H1 (cell line): ENCODE results near the gene LMOD2. TPM values are rescaled to one million over a fixed set of nuclear protein-coding genes. Genes with fewer than 3 reads are reported as not detected.

ENCODE experiments used
- CTCF ChIA-PET: fragments of 300-600 bp; sonication (Branson Sonifier 250); formaldehyde crosslinking; loops from one replicate; lab custom pipeline; 2021; ENCODE audit not compliant: partially characterized antibody; lab: Charles Lee
- POLR2A ChIA-PET: fragments of 300-600 bp; sonication (Branson Sonifier 250); formaldehyde crosslinking; loops from one replicate; lab custom pipeline; 2021; ENCODE audit warnings: inconsistent platforms; ENCODE audit not compliant: partially characterized antibody; lab: Charles Lee
- DNase-seq, 2 experiments: peaks; one replicate each; pipeline versions ENCODE4 v3.0.0 to v3.0.0-alpha.2; 2010 to 2022; ENCODE audit warnings: low spot score in 2 of 2, low read depth in 1 of 2, mixed read lengths in 1 of 2
- FAIRE-seq: peaks from 2 replicates; lab custom pipeline; 2011; peaks lifted over from hg19 to GRCh38; lab: Jason Lieb, UNC
- H2AFZ ChIP-seq: 2 replicates; pipeline ENCODE4 v1.8.1; 2012; ENCODE audit warnings: low read length, inconsistent platforms
- H2AK5ac ChIP-seq: 2 replicates; pipeline ENCODE4 v1.6.1; 2013; ENCODE audit warnings: low read depth, low read length
- H2BK120ac ChIP-seq: replicated peaks from 2 replicates; pipeline ENCODE3; 2013; ENCODE audit warnings: low read depth, low read length, inconsistent platforms
- H2BK12ac ChIP-seq: 2 replicates; pipeline ENCODE4 v1.6.1; 2013; ENCODE audit warnings: low read depth, low read length
- H2BK15ac ChIP-seq: 2 replicates; pipeline ENCODE4 v1.6.1; 2013; ENCODE audit warnings: low read length
- H2BK20ac ChIP-seq: 2 replicates; pipeline ENCODE4 v1.6.1; 2013; ENCODE audit warnings: low read length
- H2BK5ac ChIP-seq: 2 replicates; pipeline ENCODE4 v1.6.1; 2013; ENCODE audit warnings: low read depth, low read length
- H3K14ac ChIP-seq: 2 replicates; pipeline ENCODE4 v1.6.1; 2013; ENCODE audit warnings: inconsistent platforms; ENCODE audit not compliant: insufficient read length
- H3K18ac ChIP-seq: 2 replicates; pipeline ENCODE4 v1.6.1; 2013; ENCODE audit warnings: low read length; ENCODE audit errors: extremely low read depth
- H3K23ac ChIP-seq: 2 replicates; pipeline ENCODE4 v1.6.1; 2013; ENCODE audit warnings: inconsistent platforms; ENCODE audit not compliant: insufficient read length
- H3K23me2 ChIP-seq: 2 replicates; pipeline ENCODE4 v1.6.1; 2013; ENCODE audit warnings: low read depth, low read length
- H3K27ac ChIP-seq: 2 replicates; pipeline ENCODE4 v1.6.1; 2011; ENCODE audit warnings: low read depth, low read length, inconsistent platforms
- H3K27me3 ChIP-seq, 4 experiments: replicated peaks in 1 of 4; 1 replicate in 1 of 4; 2 replicates in 3 of 4; pipeline versions ENCODE4 v1.6.1 to v1.8.1; 2011 to 2013; ENCODE audit warnings: low read length in 3 of 4, mild to moderate bottlenecking in 3 of 4, inconsistent platforms in 2 of 4, mixed read lengths in 2 of 4, moderate library complexity in 1 of 4; ENCODE audit not compliant: control insufficient read depth in 3 of 4, insufficient read depth in 3 of 4; ENCODE audit errors: extremely low read depth in 1 of 4
- H3K36me3 ChIP-seq, 4 experiments: 2 replicates each; pipeline versions ENCODE4 v1.6.1 to v1.8.1; 2011 to 2013; ENCODE audit warnings: mild to moderate bottlenecking in 4 of 4, low read length in 3 of 4, moderate library complexity in 2 of 4, control low read depth in 1 of 4, inconsistent platforms in 1 of 4; ENCODE audit not compliant: insufficient read depth in 4 of 4, control insufficient read depth in 2 of 4
- H3K4ac ChIP-seq: replicated peaks from 2 replicates; pipeline ENCODE3; 2013; ENCODE audit warnings: low read length, low read depth, mixed read lengths, inconsistent platforms; ENCODE audit not compliant: insufficient read length
- H3K4me1 ChIP-seq, 4 experiments: replicated peaks in 1 of 4; 1 replicate in 1 of 4; 2 replicates in 3 of 4; pipeline versions ENCODE4 v1.6.1 to v1.8.1; 2011 to 2013; ENCODE audit warnings: low read length in 3 of 4, inconsistent platforms in 2 of 4, mixed read lengths in 1 of 4; ENCODE audit not compliant: insufficient read depth in 4 of 4, control insufficient read depth in 3 of 4
- H3K4me2 ChIP-seq, 2 experiments: 2 replicates each; pipeline versions ENCODE4 v1.6.1 to v1.8.1; 2011 to 2013; ENCODE audit warnings: low read depth in 2 of 2, low read length in 2 of 2, control low read depth in 1 of 2, inconsistent platforms in 1 of 2, mild to moderate bottlenecking in 1 of 2; ENCODE audit not compliant: insufficient read depth in 1 of 2
- H3K4me3 ChIP-seq, 4 experiments: fragments of 200-600, 300-600 bp in 1 of 4; sonication (generic), shearing (Covaris generic), sonication (Bioruptor Twin) in 1 of 4; 2 replicates each; pipeline versions ENCODE4 v1.5.1 to v1.8.1; 2011 to 2016; ENCODE audit warnings: low read length in 4 of 4, low read depth in 3 of 4, control low read depth in 2 of 4, inconsistent platforms in 2 of 4, mild to moderate bottlenecking in 2 of 4, mixed read lengths in 1 of 4, moderate library complexity in 1 of 4; ENCODE audit not compliant: insufficient read depth in 2 of 4; ENCODE audit errors: extremely low read depth in 1 of 4
- H3K56ac ChIP-seq: replicated peaks from 2 replicates; pipeline ENCODE3; 2013; ENCODE audit warnings: low read depth, mild to moderate bottlenecking, mixed read lengths, low read length, inconsistent platforms; ENCODE audit not compliant: insufficient read length
- H3K79me1 ChIP-seq: 2 replicates; pipeline ENCODE4 v1.6.1; 2013; ENCODE audit warnings: low read depth, low read length, control low read depth
- H3K79me2 ChIP-seq, 2 experiments: 2 replicates each; pipeline versions ENCODE4 v1.6.1 to v1.8.1; 2012 to 2013; ENCODE audit warnings: low read length in 2 of 2, mild to moderate bottlenecking in 2 of 2, inconsistent platforms in 1 of 2; ENCODE audit not compliant: insufficient read depth in 2 of 2, control insufficient read depth in 1 of 2
- H3K9ac ChIP-seq, 4 experiments: replicated peaks in 1 of 4; 1 replicate in 1 of 4; 2 replicates in 3 of 4; pipeline versions ENCODE4 v1.6.1 to v1.8.1; 2011 to 2013; ENCODE audit warnings: low read depth in 3 of 4, low read length in 3 of 4, control low read depth in 2 of 4, mild to moderate bottlenecking in 2 of 4, moderate library complexity in 2 of 4, inconsistent platforms in 1 of 4; ENCODE audit errors: extremely low read depth in 1 of 4
- H3K9me3 ChIP-seq, 2 experiments: 2 replicates each; pipeline versions ENCODE4 v1.6.1 to v1.8.1; 2012 to 2013; ENCODE audit warnings: mild to moderate bottlenecking in 2 of 2, moderate library complexity in 2 of 2, control low read depth in 1 of 2, inconsistent platforms in 1 of 2, low read depth in 1 of 2, low read length in 1 of 2, mixed read lengths in 1 of 2; ENCODE audit not compliant: insufficient read depth in 2 of 2
- H4K20me1 ChIP-seq, 2 experiments: replicated peaks in 1 of 2; 2 replicates each; pipeline versions ENCODE3 to v1.8.1; 2011 to 2013; ENCODE audit warnings: inconsistent platforms in 2 of 2, low read length in 2 of 2, mild to moderate bottlenecking in 1 of 2; ENCODE audit not compliant: insufficient read depth in 2 of 2, control insufficient read depth in 1 of 2
- H4K5ac ChIP-seq: 2 replicates; pipeline ENCODE4 v1.6.1; 2013; ENCODE audit warnings: low read length, low read depth, mixed read lengths, inconsistent platforms; ENCODE audit not compliant: insufficient read length
- H4K8ac ChIP-seq: 2 replicates; pipeline ENCODE4 v1.8.0; 2013; ENCODE audit warnings: mild to moderate bottlenecking, moderate library complexity, low read length, inconsistent platforms; ENCODE audit not compliant: insufficient read depth; ENCODE audit errors: extremely low read depth
- H4K91ac ChIP-seq: replicated peaks from 2 replicates; pipeline ENCODE3; 2013; ENCODE audit warnings: low read length, mixed read lengths, inconsistent platforms; ENCODE audit not compliant: insufficient read length
- ASH2L ChIP-seq: fragments of 200-600, 300-600 bp; sonication (generic); IDR thresholded peaks from one replicate; pipeline ENCODE4 v1.7.1; 2017; ENCODE audit warnings: low read length
- CHD2 ChIP-seq: IDR thresholded peaks from 2 replicates; pipeline ENCODE4 v1.6.1; 2012; ENCODE audit warnings: low read length, improper control_type of control experiment
- EGR1 ChIP-seq: IDR thresholded peaks from 2 replicates; pipeline ENCODE4 v1.6.1; 2011; ENCODE audit warnings: low read depth, low read length, borderline replicate concordance
- JUN ChIP-seq: IDR thresholded peaks from 2 replicates; pipeline ENCODE4 v1.6.1; 2011; ENCODE audit warnings: low read depth, mild to moderate bottlenecking, improper control_type of control experiment, low read length
- NANOG ChIP-seq: IDR thresholded peaks from 2 replicates; pipeline ENCODE4 v1.6.1; 2011; ENCODE audit warnings: low read length, low read depth, mild to moderate bottlenecking, inconsistent platforms; ENCODE audit not compliant: insufficient read depth, poor library complexity, severe bottlenecking
- RNF2 ChIP-seq: fragments of 200-900, 300-1000 bp; sonication (generic); IDR thresholded peaks from 2 replicates; pipeline ENCODE4 v1.7.1; 2016; ENCODE audit warnings: borderline replicate concordance, low read depth, mild to moderate bottlenecking, antibody characterized with exemption, low read length; ENCODE audit not compliant: poor library complexity, severe bottlenecking; ENCODE audit errors: missing control alignments
- SAP30 ChIP-seq: fragments of 300-600 bp; sonication (generic); IDR thresholded peaks from 2 replicates; pipeline ENCODE4 v1.7.1; 2012; ENCODE audit warnings: low read length, moderate library complexity, mild to moderate bottlenecking, inconsistent platforms; ENCODE audit not compliant: insufficient read depth, insufficient replicate concordance
- SIRT6 ChIP-seq: IDR thresholded peaks from one replicate; pipeline ENCODE4 v1.7.1; 2012; ENCODE audit warnings: low read length, inconsistent platforms
- SUZ12 ChIP-seq: fragments of 200-600 bp; sonication (generic); IDR thresholded peaks from 2 replicates; pipeline ENCODE4 v1.6.1; 2012; ENCODE audit warnings: mild to moderate bottlenecking, inconsistent platforms, low read length, moderate library complexity, mixed read lengths
- ZNF274 ChIP-seq: IDR thresholded peaks from 2 replicates; pipeline ENCODE4 v1.7.0; 2012; ENCODE audit warnings: low read length, borderline replicate concordance; ENCODE audit errors: extremely low read depth
- WGBS, 2 experiments: shearing (Covaris generic) in 1 of 2; methylation state at CpG; one replicate each; pipeline versions ENCODE4 v1.1.6 to v1.1.7; 2013 to 2015; ENCODE audit warnings: low lambda C conversion rate in 2 of 2, mixed read lengths in 2 of 2, inconsistent platforms in 1 of 2, low coverage in 1 of 2, missing lambda C conversion rate in 1 of 2; ENCODE audit not compliant: insufficient replicate concordance in 2 of 2, insufficient coverage in 1 of 2, insufficient read length in 1 of 2; ENCODE audit errors: extremely low coverage in 1 of 2, missing lambda C conversion rate in 1 of 2; 5-methylcytosine and 5-hydroxymethylcytosine counted together
- polyA plus RNA-seq, 7 experiments: library from polyadenylated mRNA; depleted of rRNA in 3 of 7; stranded (reverse) in 5 of 7; unstranded in 2 of 7; fragments of >200 nt in 5 of 7; fragments of 200-250 nt in 2 of 7; gene quantifications; 1 replicate in 5 of 7; 2 replicates in 1 of 7; 4 replicates in 1 of 7; pipeline versions ENCODE4 v1.2.1 to v1.2.3, GENCODE V29; 2011 to 2013; ENCODE audit warnings: missing spikeins in 2 of 7, mixed read lengths in 2 of 7
- total RNA-seq: library from RNA; stranded (reverse); fragmentation: NEBNext Ultra II Directional; extraction: Animal tissue kit (Norgen Biotek cat#: 25700); gene quantifications from 2 replicates; pipeline ENCODE4 v1.2.1, GENCODE V29; 2021

Gene LMOD2
- total and polyA plus RNA-seq, 2 of the 8 experiments (the other 6 are each of a cell fraction or from before 2014, with no cell fraction given) = 0.03 to 0.22 TPM

DNA sequence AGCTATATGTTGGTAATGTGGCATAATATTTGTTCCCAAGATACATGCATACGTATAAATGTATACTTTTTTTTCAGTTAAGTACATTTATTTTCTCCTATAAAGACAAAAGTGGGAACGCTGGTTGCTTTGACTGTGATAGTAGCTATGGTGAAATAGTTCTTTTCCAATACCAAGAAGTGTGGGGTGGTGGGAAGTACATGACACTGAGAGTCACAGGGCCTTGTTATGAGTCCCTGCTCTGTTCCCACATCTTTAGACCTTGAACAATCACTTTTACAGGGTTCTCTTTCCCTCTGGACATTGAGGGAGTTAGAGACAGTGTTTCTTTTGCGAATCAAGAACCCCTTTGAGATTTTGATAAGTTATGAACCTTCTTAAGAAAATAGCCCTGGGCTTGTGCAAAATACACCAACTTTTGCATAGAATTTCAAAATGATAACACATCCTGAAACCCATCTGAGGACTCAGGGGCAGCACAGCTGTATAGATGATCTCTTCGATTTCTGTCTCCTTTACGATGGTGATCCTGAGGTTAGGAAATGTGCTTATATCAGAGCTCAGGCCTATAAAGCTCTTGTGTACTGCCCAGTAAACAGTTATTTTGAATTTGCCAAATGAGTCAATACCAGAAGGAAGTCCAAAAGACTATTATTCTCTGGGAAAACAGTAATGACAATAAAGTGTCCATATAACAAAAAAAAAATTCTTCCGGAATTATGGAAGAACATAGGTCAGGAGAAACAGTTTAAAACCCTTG lies 1.1 kb downstream of the LMOD2 start:
- Histone ChIP-seq H4K20me1 (no peaks in the 10 kb centered on the region), H3K9me3 (no peaks in the 10 kb centered on the region), H2BK5ac (no peak overlapping the region), H2BK20ac (no peak overlapping the region), H3K4me1 (peaks cover 0 to 2% (median 0%) of the 10 kb centered on the region in 4 experiments; a peak in 1 of 7 replicates), H4K5ac (no peak overlapping the region), H4K91ac (no peak overlapping the region), H3K4me2 (no peak overlapping the region), H3K56ac (no peak overlapping the region), H3K4me3 (no peak overlapping the region), H3K4ac (no peak overlapping the region), H2BK15ac (no peak overlapping the region)
- 94% methylated on average over 6 of the region's 6 CpGs; no CpG with 5 or more reads in 1 of the 2 experiments for WGBS, 2 experiments
- POLR2A ChIA-PET = no interaction called here
- FAIRE-seq = no peak
- TF ChIP-seq NANOG (no peak), EGR1 (no peak), JUN (no peak), CHD2 (no peak), SIRT6 (no peak), SAP30 (no peak), ASH2L (no peak), ZNF274 (no peak), SUZ12 (no peak), RNF2 (no peak)
- TF ChIP-seq, all 59 proteins: peak for 0
- Histone ChIP-seq H2BK120ac (no peak overlapping the region), H3K79me1 (no peaks in the 10 kb centered on the region), H2BK12ac (no peak overlapping the region), H3K79me2 (no peaks in the 10 kb centered on the region), H3K23ac (no peak overlapping the region), H2AK5ac (no peak overlapping the region), H3K23me2 (no peaks in the 10 kb centered on the region), H2AFZ (no peak overlapping the region), H3K14ac (no peak overlapping the region), H3K27me3 (no peaks in the 10 kb centered on the region), H3K36me3 (no peaks in the 10 kb centered on the region), H3K27ac (no peak overlapping the region), H4K8ac (no peak overlapping the region), H3K18ac (no peak overlapping the region), H3K9ac (no peak overlapping the region)
- DNase-seq = no peak
- CTCF ChIA-PET = interaction anchor here (0.9 to 1.2 kb wide), 5 partner anchors 9 to 32 kb away, joined by 3 read pairs; no protein-coding TSS in a partner anchor
